ENCODE results near the gene XPNPEP1.

Gene XPNPEP1

GRCh38 chr10:109880886-109881768 is 42.2 kb downstream of the XPNPEP1 start:
- H3K4me3 ChIP-seq (ENCODE audit: low read depth, low read length): no peak overlapping the region
- no peak for TF ChIP-seq CTCF (conservative IDR thresholded peaks at IDR 0.05; ENCODE audit: low read depth, low read length)
- DNase-seq (ENCODE audit: low read depth): no peak

DNA sequence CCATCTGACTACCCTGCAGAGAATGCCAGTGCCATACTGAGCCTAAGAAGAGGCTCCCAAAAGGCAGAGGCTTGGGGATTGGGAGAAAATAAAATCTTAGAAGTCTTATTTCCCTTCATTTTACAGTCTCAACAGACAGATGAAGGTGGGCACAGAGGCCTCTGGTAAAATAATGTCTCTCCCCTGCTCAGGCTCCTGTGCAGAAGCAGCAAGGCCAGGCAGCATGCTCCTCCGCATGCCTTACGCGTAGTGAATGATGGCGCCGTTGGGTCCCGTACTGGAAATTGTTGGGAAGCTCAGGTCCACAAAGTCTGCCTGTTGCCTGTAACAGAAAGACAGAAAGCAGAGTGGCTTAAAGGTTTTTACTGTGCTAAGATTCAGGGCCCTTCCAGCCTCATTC is 45.8 kb downstream of the XPNPEP1 start:
- TF ChIP-seq CTCF (conservative IDR thresholded peaks at IDR 0.05; ENCODE audit: low read depth, low read length): no peak
- no peak overlapping the region for H3K4me3 ChIP-seq (ENCODE audit: low read depth, low read length)
- no peak for DNase-seq (ENCODE audit: low read depth)

DNA sequence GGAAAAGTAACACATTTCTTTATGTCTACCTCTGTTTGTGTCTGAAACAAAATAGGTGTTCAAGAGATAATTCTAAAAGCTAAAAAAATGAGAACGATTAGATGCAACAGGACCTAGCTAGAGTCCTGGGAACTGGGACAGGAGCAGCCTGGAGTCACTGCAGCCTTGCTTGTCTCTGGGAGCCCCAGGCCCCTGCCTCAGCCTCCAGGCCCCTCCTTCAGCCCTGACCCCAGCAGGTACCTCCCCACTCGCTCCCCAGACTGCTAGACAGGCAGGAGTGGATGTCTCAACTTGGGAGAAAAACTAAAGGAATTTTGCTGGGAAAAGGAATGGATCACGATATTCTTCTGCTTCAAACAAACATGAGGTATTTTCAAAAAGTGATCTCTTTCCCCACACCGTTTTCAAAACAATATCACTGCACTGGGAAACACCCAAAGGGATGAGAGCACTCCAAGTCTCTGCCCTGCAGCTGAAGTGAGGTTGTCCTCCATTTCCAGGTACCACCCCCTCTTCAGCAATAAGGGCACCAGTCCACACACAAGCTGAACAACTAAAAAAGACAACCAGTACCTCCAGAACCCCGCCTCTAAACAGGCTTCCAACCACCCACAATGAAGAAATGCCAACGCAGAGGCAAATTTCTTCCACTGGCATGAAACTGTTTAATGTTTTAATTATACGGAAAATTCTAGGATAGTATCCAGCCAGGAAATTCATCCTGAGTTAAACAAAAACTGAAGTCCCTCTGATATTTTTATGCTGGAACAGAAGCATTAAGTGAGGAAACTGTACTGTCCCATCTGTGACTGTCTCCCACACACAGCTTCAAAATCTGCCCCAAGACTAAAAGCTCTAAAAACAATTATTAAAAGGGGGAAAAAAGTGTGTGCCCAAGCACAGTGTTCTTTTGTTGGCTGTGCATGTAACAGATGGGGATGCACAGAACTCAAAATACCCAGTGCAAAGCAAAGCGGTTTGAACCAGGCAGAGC is 47.2 kb downstream of the XPNPEP1 start:
- H3K4me3 ChIP-seq (ENCODE audit: low read depth, low read length): no peak overlapping the region
- no peak for TF ChIP-seq CTCF (conservative IDR thresholded peaks at IDR 0.05; ENCODE audit: low read depth, low read length)

GRCh38 chr10:109875151-109875568 is 48.2 kb downstream of the XPNPEP1 start:
- no peak for TF ChIP-seq CTCF (conservative IDR thresholded peaks at IDR 0.05; ENCODE audit: low read depth, low read length)
- no peak overlapping the region for H3K4me3 ChIP-seq (ENCODE audit: low read depth, low read length)
- no peak for DNase-seq (ENCODE audit: low read depth)

More for the DNA sequence above, 47.2 kb downstream of the XPNPEP1 start:
- DNase-seq (ENCODE audit: low read depth): no peak

DNA sequence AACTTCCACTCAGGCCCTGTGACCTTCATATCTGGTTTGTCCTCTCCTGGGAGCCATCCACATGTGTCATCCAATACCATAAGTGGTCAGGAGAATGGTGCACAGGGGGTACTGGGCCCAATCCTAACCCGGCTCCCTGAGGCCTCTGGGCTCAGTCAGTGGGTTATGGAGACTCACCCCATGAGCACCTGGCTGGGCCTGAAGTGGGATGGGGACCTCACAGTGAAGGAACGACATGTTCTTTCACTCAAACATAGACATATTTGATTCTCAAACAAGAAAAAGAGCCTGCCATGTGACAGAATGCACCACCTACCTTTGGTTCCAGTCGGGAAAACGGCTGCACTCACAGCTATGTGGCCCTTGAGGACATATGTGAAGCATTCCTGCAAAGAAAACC is 51.8 kb downstream of the XPNPEP1 start:
- no peak overlapping the region for H3K4me3 ChIP-seq (ENCODE audit: low read depth, low read length)
- DNase-seq (ENCODE audit: low read depth): no peak
- TF ChIP-seq CTCF (conservative IDR thresholded peaks at IDR 0.05; ENCODE audit: low read depth, low read length): no peak

- peak; percentile 38 for DNase-seq (ENCODE audit: low read depth)
- H3K4me3 ChIP-seq (ENCODE audit: low read depth, low read length): no peak overlapping the region
- no peak for TF ChIP-seq CTCF (conservative IDR thresholded peaks at IDR 0.05; ENCODE audit: low read depth, low read length)
These were observed 56.2 kb downstream of the XPNPEP1 start for GRCh38 chr10:109866995-109867635.

Data from choroid plexus epithelial cell (primary cell).